ENCODE data around the gene MYDGF. TPM values are rescaled to one million over a fixed set of nuclear protein-coding genes. Genes with fewer than 3 reads are reported as not detected.

The MYDGF gene
- total RNA-seq, 1 donor from 2014 or later: 48.8 TPM

GRCh38 chr19:4697304-4697703 is 27.2 kb upstream of the MYDGF start:
- Mint-ChIP-seq H3K36me3 (ENCODE audit: low read depth) (peaks cover 9% of the 10 kb centered on the region), H3K4me3 (no peak overlapping the region), H3K27me3 (ENCODE audit: low read depth) (no peaks in the 10 kb centered on the region), H3K4me1 (no peaks in the 10 kb centered on the region), H3K27ac (ENCODE audit: unreplicated experiment) (peak overlapping the region; percentile 71), H3K9me3 (no peaks in the 10 kb centered on the region)
- DNase-seq (ENCODE audit: low read depth, low spot score): no peak
- no peak for TF ChIP-seq CTCF (conservative IDR thresholded peaks at IDR 0.05)

- DNase-seq (ENCODE audit: low read depth, low spot score): no peak
- H3K4me1 Mint-ChIP-seq: no peaks in the 10 kb centered on the region
- H3K27ac Mint-ChIP-seq (ENCODE audit: unreplicated experiment): no peak overlapping the region
- TF ChIP-seq CTCF (conservative IDR thresholded peaks at IDR 0.05): no peak
- H3K4me3 Mint-ChIP-seq: no peak overlapping the region
- no peaks in the 10 kb centered on the region for H3K9me3 Mint-ChIP-seq
- peaks cover 11% of the 10 kb centered on the region for H3K36me3 Mint-ChIP-seq (ENCODE audit: low read depth)
- no peaks in the 10 kb centered on the region for H3K27me3 Mint-ChIP-seq (ENCODE audit: low read depth)
These were observed 25.1 kb upstream of the MYDGF start for GRCh38 chr19:4695224-4695731.

GRCh38 chr19:4694211-4694987 is 24.3 kb upstream of the MYDGF start:
- Mint-ChIP-seq H3K4me1 (no peaks in the 10 kb centered on the region), H3K27me3 (ENCODE audit: low read depth) (no peaks in the 10 kb centered on the region), H3K36me3 (ENCODE audit: low read depth) (peaks cover 11% of the 10 kb centered on the region), H3K27ac (ENCODE audit: unreplicated experiment) (no peak overlapping the region), H3K4me3 (no peak overlapping the region), H3K9me3 (no peaks in the 10 kb centered on the region)
- no peak for DNase-seq (ENCODE audit: low read depth, low spot score)
- TF ChIP-seq CTCF (conservative IDR thresholded peaks at IDR 0.05): no peak

- Mint-ChIP-seq H3K4me1 (no peaks in the 10 kb centered on the region), H3K4me3 (no peak overlapping the region), H3K36me3 (ENCODE audit: low read depth) (peaks cover 11% of the 10 kb centered on the region), H3K27me3 (ENCODE audit: low read depth) (no peaks in the 10 kb centered on the region), H3K9me3 (no peaks in the 10 kb centered on the region), H3K27ac (ENCODE audit: unreplicated experiment) (no peak overlapping the region)
- TF ChIP-seq CTCF (conservative IDR thresholded peaks at IDR 0.05): no peak
- DNase-seq (ENCODE audit: low read depth, low spot score): no peak
These were observed 23.5 kb upstream of the MYDGF start for GRCh38 chr19:4693471-4694121.

- Mint-ChIP-seq H3K4me1 (no peaks in the 10 kb centered on the region), H3K9me3 (no peaks in the 10 kb centered on the region), H3K27me3 (ENCODE audit: low read depth) (no peaks in the 10 kb centered on the region), H3K4me3 (no peak overlapping the region), H3K36me3 (ENCODE audit: low read depth) (peaks cover 11% of the 10 kb centered on the region), H3K27ac (ENCODE audit: unreplicated experiment) (no peak overlapping the region)
- TF ChIP-seq CTCF (conservative IDR thresholded peaks at IDR 0.05): no peak
- no peak for DNase-seq (ENCODE audit: low read depth, low spot score)
These were observed 22.9 kb upstream of the MYDGF start for GRCh38 chr19:4693078-4693350.

Measured in neural crest cell (in vitro differentiated cells).